ENCODE results near the gene MMD.

The MMD gene

DNA sequence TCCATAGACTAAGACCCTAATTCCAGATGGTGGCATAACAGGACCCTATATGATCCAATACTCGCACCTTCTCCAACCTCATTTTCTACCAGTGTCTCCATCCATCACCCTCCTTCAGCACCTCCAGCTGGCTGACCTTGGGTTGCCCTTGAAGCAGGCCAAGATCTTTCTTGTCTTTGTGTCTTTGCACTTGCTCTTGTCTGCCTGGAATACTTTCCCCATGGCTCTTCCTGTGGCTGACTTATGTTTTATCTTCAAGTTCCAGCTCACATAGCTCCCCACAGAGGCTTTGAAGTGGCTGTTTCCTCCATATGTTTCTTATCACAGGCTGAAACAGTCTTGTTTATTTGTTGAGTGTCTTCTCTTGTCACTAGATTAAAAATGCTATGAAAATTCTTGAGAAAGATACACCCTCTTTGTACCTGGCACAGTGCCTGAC, 29.6 kb upstream of the MMD start:
- no peaks in the 10 kb centered on the region for H3K36me3 ChIP-seq (ENCODE audit: low read length)
- TF ChIP-seq EZH2phosphoT487 (conservative IDR thresholded peaks at IDR 0.05; ENCODE audit: low read length): no peak
- TF ChIP-seq, protein P1, sequence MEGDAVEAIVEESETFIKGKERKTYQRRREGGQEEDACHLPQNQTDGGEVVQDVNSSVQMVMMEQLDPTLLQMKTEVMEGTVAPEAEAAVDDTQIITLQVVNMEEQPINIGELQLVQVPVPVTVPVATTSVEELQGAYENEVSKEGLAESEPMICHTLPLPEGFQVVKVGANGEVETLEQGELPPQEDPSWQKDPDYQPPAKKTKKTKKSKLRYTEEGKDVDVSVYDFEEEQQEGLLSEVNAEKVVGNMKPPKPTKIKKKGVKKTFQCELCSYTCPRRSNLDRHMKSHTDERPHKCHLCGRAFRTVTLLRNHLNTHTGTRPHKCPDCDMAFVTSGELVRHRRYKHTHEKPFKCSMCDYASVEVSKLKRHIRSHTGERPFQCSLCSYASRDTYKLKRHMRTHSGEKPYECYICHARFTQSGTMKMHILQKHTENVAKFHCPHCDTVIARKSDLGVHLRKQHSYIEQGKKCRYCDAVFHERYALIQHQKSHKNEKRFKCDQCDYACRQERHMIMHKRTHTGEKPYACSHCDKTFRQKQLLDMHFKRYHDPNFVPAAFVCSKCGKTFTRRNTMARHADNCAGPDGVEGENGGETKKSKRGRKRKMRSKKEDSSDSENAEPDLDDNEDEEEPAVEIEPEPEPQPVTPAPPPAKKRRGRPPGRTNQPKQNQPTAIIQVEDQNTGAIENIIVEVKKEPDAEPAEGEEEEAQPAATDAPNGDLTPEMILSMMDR (IDR thresholded peaks at IDR 0.05; ENCODE audit: insufficient read depth, low read length, poor library complexity, severe bottlenecking): no peak
- H3K27ac ChIP-seq (ENCODE audit: low read depth, low read length): no peak overlapping the region
- H2AFZ ChIP-seq (ENCODE audit: low read depth, low read length, severe bottlenecking): no peak overlapping the region
- no peaks in the 10 kb centered on the region for H3K27me3 ChIP-seq (ENCODE audit: low read length)
- H3K4me3 ChIP-seq (ENCODE audit: insufficient read depth, low read length, poor library complexity, severe bottlenecking): no peak overlapping the region
- H3K4me2 ChIP-seq (ENCODE audit: low read depth, low read length, poor library complexity, severe bottlenecking): no peak overlapping the region
- no peaks in the 10 kb centered on the region for H4K20me1 ChIP-seq (ENCODE audit: low read depth, low read length)
- H3K9ac ChIP-seq (ENCODE audit: low read length): no peak overlapping the region
- no peaks in the 10 kb centered on the region for H3K79me2 ChIP-seq (ENCODE audit: insufficient read depth, low read length)
- H3F3A ChIP-seq (ENCODE audit: insufficient read depth): no peaks in the 10 kb centered on the region
- no peaks in the 10 kb centered on the region for H3K9me2 ChIP-seq (replicated peaks; ENCODE audit: insufficient read depth, low read length)
- H3K9me3 ChIP-seq (ENCODE audit: insufficient read depth, low read length): no peaks in the 10 kb centered on the region

DNA sequence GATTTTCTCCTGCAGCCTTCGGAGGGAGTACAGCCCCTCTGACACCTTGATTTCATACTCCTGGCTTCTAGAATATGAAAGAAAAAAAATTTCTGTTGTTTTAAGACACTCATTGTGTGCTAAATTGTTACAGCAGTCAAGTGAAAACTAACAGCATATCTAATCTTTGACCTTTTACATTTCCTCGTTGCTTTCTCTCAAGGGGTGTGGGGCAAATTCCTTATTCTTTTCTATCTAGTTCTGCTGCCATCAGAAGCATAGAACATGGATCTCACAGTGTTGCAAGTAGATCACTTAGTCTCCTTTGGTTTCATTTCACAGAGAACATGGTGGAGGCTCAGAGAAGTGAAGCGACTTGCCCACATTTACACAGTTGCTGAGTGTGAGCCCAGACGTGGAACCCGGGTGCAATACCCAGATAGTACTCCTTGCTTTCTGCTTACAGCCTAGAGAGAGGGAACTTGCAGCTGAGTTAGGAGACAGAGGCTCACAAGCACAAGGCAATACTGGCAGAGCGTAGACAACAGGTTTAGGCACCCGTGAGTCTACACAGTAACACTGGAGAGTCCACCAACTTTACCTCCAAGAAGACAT, 28.7 kb upstream of the MMD start:
- no peak overlapping the region for H2AFZ ChIP-seq (ENCODE audit: low read depth, low read length, severe bottlenecking)

DNA sequence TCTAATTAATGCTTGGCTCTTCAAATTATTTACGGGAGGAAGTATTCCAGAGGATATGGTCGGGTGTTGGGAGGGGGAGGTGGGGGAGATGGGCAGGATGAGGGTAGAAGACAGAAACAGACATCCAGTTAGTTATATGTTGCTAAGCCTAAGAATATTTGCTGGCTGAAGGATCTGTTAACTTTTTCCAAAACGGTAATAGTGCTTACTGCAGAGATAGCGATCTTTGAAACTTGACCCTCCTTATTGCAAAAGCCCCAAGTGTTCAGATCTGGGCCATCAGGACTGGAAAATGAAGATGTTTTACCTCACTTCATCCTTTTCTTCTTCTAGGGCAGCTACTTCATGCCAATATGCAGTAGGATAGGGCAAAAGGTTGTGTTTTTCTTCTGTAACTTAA, 27.0 kb upstream of the MMD start:
- Histone ChIP-seq H3K36me3 (ENCODE audit: low read length) (no peaks in the 10 kb centered on the region), H3K79me2 (ENCODE audit: insufficient read depth, low read length) (no peaks in the 10 kb centered on the region), H3K9ac (ENCODE audit: low read length) (no peak overlapping the region), H3K27ac (ENCODE audit: low read depth, low read length) (no peak overlapping the region), H3K9me2 (replicated peaks; ENCODE audit: insufficient read depth, low read length) (no peaks in the 10 kb centered on the region), H3K4me3 (ENCODE audit: insufficient read depth, low read length, poor library complexity, severe bottlenecking) (no peak overlapping the region), H3K27me3 (ENCODE audit: low read length) (no peaks in the 10 kb centered on the region), H3K9me3 (ENCODE audit: insufficient read depth, low read length) (no peaks in the 10 kb centered on the region), H3F3A (ENCODE audit: insufficient read depth) (no peaks in the 10 kb centered on the region), H2AFZ (ENCODE audit: low read depth, low read length, severe bottlenecking) (no peak overlapping the region), H4K20me1 (ENCODE audit: low read depth, low read length) (no peaks in the 10 kb centered on the region), H3K4me2 (ENCODE audit: low read depth, low read length, poor library complexity, severe bottlenecking) (no peak overlapping the region)
- no peak for TF ChIP-seq EZH2phosphoT487 (conservative IDR thresholded peaks at IDR 0.05; ENCODE audit: low read length)
- TF ChIP-seq, protein P1 (IDR thresholded peaks at IDR 0.05; ENCODE audit: insufficient read depth, low read length, poor library complexity, severe bottlenecking): no peak

More for the DNA sequence above, 28.7 kb upstream of the MMD start:
- no peaks in the 10 kb centered on the region for H3K36me3 ChIP-seq (ENCODE audit: low read length)
- H3K9me2 ChIP-seq (replicated peaks; ENCODE audit: insufficient read depth, low read length): no peaks in the 10 kb centered on the region
- no peak overlapping the region for H3K9ac ChIP-seq (ENCODE audit: low read length)
- no peaks in the 10 kb centered on the region for H3K79me2 ChIP-seq (ENCODE audit: insufficient read depth, low read length)
- H3K9me3 ChIP-seq (ENCODE audit: insufficient read depth, low read length): no peaks in the 10 kb centered on the region
- no peaks in the 10 kb centered on the region for H3F3A ChIP-seq (ENCODE audit: insufficient read depth)
- H3K27me3 ChIP-seq (ENCODE audit: low read length): no peaks in the 10 kb centered on the region
- no peaks in the 10 kb centered on the region for H4K20me1 ChIP-seq (ENCODE audit: low read depth, low read length)
- no peak for TF ChIP-seq EZH2phosphoT487 (conservative IDR thresholded peaks at IDR 0.05; ENCODE audit: low read length)
- TF ChIP-seq, protein P1 (IDR thresholded peaks at IDR 0.05; ENCODE audit: insufficient read depth, low read length, poor library complexity, severe bottlenecking): no peak
- H3K27ac ChIP-seq (ENCODE audit: low read depth, low read length): no peak overlapping the region
- no peak overlapping the region for H3K4me2 ChIP-seq (ENCODE audit: low read depth, low read length, poor library complexity, severe bottlenecking)
- H3K4me3 ChIP-seq (ENCODE audit: insufficient read depth, low read length, poor library complexity, severe bottlenecking): no peak overlapping the region

Data from SU-DHL-6 (cell line).